Measurements from ENCODE around the gene SLC2A10.

SLC2A10 gene

DNA sequence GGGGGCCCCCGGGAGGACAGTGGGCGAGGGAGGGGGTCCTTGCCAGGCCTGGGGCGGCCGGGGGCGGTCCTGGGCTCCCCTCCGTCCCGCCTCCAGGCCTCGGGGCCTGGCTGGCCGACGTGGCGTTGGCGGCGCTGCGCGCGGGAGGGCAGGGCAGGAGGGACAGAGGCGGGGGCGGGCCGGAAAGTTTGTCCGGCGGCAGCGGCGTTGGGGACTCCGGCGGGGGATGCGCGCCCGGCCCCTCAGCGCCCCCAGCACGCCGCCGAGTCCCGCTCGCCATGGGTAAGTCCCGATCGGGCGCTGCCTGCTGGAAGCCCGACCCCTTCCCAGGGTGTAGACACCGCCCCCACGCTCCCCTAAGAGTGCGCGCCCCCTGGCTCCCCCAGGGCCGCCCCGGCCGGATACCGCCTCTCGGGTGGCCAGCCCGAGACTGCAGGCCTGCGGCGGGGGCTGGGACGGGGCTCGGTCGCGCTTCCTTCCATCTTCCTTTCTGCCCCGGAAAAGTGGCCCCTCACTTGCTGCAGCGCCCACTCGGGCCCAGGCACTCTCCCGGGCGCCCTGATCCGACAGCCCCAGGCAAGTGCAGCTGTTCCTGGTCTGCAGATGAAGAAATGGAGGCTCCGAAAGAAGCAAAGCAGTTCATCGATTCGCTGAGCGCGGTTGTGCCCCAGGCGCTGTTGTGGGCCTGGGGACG, at the start of gene SLC2A10:
TSS of gene SLC2A10 (plus strand) at position 191 of the 694 bp plus-strand sequence. CDS start at position 279, 88 bp downstream.
- no peak for TF ChIP-seq CTCF (IDR thresholded peaks at IDR 0.05; ENCODE audit: low read depth, low read length)
- H3K4me3 ChIP-seq (ENCODE audit: low read depth, low read length): peak within 1 kb of the TSS; percentile 78

DNA sequence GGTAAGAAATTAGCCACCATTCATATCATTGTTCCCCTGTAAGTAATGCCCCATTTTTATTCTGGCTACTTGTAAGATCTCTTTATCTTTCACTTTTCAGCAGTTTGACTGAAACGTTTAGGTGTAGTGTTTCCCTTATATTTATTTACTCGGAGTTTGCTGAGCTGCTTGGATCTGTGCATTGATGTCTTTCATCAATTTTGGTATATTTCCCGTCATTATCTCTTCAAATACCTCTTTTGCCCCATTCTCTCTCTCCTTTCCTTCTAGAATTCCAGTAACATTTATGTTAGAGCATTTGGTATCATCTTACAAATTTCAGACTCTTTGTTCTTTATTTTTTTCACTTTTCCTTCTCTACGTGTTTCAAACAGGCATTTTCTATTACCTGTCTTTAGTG, 49.0 kb upstream of the SLC2A10 start:
- no peak overlapping the region for H3K4me3 ChIP-seq (ENCODE audit: low read depth, low read length)
- no peak for TF ChIP-seq CTCF (IDR thresholded peaks at IDR 0.05; ENCODE audit: low read depth, low read length)

DNA sequence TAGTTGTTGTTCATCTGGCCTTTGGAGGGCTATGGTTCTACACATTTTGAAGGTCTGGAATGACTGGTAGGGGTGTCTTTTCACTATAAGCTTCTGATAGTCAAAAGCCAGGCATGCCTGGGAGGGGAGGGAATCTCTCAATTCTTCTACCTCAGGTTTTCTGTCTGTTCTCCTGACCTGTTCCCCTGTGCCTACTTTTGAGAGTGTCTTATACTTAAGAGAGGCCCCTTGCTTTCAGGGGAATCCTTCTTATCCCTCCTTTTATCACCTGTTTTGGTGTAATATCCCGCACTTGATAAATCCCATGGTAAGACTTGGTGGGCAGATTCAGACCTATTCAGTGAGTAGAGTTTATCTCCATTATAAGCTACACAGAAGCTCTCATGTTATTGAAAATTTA, 47.8 kb upstream of the SLC2A10 start:
- TF ChIP-seq CTCF (IDR thresholded peaks at IDR 0.05; ENCODE audit: low read depth, low read length): no peak
- H3K4me3 ChIP-seq (ENCODE audit: low read depth, low read length): no peak overlapping the region

GRCh38 chr20:46663531-46663930, 45.9 kb upstream of the SLC2A10 start:
- TF ChIP-seq CTCF (IDR thresholded peaks at IDR 0.05; ENCODE audit: low read depth, low read length): no peak
- no peak overlapping the region for H3K4me3 ChIP-seq (ENCODE audit: low read depth, low read length)

DNA sequence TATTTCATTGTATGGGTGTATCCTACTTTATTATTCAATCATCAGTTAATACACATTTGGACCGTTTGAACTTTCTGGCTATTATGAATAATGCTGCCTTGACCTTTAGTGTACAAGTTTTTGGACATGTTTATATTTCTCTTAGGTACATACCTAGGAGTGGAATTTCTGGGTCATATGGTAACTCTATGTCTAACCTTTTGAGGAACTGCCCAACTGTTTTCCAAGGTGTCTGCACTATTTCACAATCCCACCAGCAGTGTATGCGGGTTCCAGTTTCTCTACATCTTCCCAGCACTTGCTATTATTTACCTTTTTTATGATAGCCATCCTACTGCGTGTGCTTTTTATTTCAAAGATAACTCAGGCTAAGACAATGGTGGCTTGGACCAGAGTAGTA, 43.8 kb upstream of the SLC2A10 start:
- no peak for TF ChIP-seq CTCF (IDR thresholded peaks at IDR 0.05; ENCODE audit: low read depth, low read length)

GRCh38 chr20:46666306-46666705, 43.1 kb upstream of the SLC2A10 start:
- no peak for TF ChIP-seq CTCF (IDR thresholded peaks at IDR 0.05; ENCODE audit: low read depth, low read length)
- no peak overlapping the region for H3K4me3 ChIP-seq (ENCODE audit: low read depth, low read length)

More for the DNA sequence above, 43.8 kb upstream of the SLC2A10 start:
- H3K4me3 ChIP-seq (ENCODE audit: low read depth, low read length): no peak overlapping the region

GRCh38 chr20:46666818-46667515, 42.5 kb upstream of the SLC2A10 start:
- no peak overlapping the region for H3K4me3 ChIP-seq (ENCODE audit: low read depth, low read length)
- TF ChIP-seq CTCF (IDR thresholded peaks at IDR 0.05; ENCODE audit: low read depth, low read length): no peak

Data from WI38 (cell line).